Kidney tubule cell (primary cell): ENCODE results near the gene TPBGL.

ENCODE experiments used
- DNase-seq: peaks from one replicate; pipeline ENCODE4 v3.0.0-alpha.2; 2018; ENCODE audit warnings: low spot score

Gene TPBGL

GRCh38 chr11:75208446-75208845 lies 32.1 kb upstream of the TPBGL start:
- DNase-seq: no peak

GRCh38 chr11:75212411-75212810 lies 28.2 kb upstream of the TPBGL start:
- DNase-seq: no peak

DNA sequence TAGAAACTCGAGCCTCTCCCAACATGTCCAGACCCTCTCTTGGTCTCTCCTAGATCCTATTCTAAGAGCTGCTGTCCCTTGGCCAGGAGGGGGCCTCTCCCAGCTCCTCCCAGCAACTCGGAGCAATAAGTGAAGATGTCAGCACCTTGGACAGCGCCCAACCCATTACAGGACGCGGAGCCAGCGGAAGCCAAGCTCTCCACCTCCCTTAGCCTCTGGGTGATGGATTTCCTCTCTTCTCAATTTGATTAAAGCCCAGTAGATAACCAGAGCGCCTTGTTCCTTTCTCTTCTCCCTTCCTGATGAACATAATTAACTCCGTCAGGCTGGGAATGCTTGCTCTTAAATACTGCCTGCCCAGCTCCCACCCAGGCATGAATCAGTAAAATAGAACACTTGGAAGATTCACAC lies 26.2 kb upstream of the TPBGL start:
- peak; percentile 78 for DNase-seq

DNA sequence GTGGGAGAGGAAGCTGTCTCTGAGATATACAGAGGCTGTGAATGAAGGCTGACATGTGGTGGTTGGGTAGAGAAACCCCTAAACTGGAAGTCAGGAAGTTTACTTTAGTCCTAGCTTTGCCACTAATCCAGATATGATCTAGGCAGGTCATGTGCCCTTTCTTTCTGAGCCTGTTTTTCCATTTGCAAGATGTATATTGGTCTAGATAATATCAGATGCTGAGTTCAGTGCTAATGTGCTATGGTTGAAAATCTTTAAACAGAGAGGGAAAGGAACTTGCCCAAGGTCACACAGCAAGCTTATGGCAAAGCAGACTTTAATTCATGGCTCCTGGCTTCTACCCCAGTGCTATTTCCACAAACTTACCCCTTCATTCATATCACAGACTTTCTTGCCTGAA lies 25.7 kb upstream of the TPBGL start:
- no peak for DNase-seq

GRCh38 chr11:75219869-75220268 lies 20.7 kb upstream of the TPBGL start:
- DNase-seq: no peak

- peak; percentile 49 for DNase-seq
Measured at GRCh38 chr11:75223954-75224643, 16.5 kb upstream of the TPBGL start.

DNA sequence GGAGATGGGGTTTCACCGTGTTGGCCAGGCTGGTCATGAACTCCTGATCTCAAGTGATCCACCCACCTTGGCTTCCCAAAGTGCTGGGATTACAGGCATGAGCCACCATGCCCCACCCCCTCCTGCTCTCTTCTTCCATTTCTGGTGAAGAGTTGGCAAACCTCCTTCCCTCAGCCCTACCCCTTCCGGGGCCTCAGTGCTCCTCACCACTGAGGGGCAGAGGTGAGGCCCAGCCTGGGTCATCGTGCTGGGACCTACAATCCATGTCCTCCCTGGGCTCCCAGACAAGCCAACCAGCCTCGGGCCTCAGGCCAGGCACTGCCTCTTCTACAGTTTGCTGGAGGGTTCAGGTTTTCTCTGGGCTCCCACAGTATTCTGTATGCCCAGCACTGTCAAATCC lies 14.8 kb upstream of the TPBGL start:
- no peak for DNase-seq

DNA sequence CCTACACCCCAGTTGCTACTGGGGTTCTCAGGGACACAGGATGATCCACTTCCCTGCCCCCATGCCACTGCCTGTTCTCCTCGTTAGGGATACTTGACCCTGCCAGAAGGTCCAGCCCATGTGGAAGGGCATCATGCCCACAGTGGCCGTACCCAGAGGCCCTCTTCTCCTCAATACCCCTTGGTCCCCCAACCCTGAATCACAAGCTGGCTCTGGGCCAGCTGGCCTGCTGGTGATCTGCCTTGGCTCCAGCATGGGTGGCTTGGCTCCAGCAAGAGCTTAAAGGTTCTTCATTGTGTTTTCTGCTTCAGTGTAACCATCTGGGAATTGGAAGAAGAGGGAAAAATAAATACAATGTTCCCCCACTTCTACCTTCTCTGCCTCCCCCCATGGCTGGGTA lies 11.1 kb upstream of the TPBGL start:
- DNase-seq: no peak

DNA sequence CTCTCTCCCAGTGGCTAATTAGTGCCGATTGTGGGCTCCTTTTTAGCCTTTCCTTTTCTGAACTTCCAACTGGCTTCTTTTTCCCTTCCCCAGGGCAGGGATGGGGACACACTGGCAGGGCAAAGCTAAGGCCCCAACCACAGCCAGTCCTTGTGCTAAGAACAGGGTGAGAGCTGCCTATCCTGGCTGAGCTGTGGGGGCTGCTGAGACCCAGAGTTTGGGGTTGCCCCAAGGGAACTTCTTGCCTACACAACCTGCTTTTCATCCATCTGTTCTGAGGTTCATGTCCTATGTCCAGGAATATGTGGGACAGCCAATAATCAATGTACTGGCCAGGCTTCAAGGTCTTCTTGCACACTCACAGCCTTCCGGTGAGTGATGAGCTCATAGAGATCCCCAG lies 10.0 kb upstream of the TPBGL start:
- no peak for DNase-seq

- DNase-seq: peak; percentile 72
Measured at GRCh38 chr11:75233754-75234172, 6.8 kb upstream of the TPBGL start.

- DNase-seq: no peak
Measured at GRCh38 chr11:75236062-75236461, 4.5 kb upstream of the TPBGL start.

- no peak for DNase-seq
Measured at GRCh38 chr11:75237050-75237449, 3.5 kb upstream of the TPBGL start.

- DNase-seq: no peak
Measured at GRCh38 chr11:75238595-75239440, 1.8 kb upstream of the TPBGL start.

DNA sequence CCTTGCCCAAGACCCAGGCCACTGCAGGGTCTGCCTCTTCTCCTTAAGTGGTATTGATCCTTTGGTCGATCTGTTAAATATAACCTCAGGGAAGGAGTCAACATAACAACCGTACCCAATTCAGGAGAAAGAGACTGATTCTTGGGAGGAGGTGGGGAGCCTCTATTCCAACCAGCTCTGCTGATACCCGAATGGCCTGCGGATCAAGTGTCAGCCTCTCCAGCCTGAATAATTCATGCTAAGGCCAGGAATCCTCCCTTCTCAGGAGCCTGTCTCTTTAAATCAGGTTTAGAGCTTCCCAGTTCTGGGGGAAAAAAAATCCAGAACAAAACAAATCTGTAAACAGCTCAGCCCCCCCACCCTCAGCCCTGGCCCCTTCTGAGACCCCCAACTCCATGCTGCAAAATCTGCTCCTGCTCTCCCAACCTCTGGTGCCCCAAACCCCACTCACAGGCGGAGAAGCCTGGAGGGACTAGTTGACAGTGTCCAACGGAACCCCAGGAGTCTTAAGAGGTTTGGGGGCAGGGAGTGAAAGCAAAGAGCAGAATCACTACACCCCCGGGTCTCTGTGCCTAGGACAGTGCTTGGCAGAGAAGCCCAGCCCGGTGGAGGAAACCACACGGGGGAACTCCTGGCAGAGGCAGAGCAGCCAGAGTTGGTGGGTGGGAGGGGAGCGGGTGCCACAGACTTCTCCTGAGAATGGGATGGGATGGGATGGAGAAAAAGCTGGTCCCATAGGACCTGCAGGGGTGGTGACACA lies 863 bp upstream of the TPBGL start:
- no peak for DNase-seq

DNA sequence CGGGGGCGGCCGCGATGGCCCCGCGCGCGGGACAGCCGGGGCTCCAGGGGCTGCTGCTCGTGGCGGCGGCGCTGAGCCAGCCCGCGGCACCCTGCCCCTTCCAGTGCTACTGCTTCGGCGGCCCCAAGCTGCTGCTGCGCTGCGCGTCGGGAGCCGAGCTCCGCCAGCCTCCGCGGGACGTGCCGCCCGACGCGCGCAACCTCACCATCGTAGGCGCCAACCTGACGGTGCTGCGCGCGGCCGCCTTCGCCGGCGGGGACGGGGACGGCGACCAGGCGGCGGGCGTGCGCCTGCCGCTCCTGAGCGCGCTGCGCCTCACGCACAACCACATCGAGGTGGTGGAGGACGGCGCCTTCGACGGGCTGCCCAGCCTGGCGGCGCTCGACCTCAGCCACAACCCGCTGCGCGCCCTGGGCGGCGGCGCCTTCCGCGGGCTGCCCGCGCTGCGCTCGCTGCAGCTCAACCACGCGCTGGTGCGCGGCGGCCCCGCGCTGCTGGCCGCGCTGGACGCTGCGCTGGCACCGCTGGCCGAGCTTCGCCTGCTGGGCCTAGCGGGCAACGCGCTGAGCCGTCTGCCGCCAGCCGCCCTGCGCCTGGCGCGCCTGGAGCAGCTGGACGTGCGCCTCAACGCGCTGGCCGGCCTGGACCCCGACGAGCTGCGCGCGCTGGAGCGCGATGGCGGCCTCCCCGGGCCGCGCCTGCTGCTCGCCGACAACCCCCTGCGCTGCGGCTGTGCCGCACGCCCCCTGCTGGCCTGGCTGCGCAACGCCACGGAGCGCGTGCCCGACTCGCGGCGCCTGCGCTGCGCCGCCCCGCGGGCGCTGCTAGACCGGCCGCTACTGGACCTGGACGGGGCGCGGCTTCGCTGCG lies 697 bp downstream of the TPBGL start:
- peak; percentile 87 for DNase-seq

- no peak for DNase-seq
Measured at GRCh38 chr11:75241906-75242644, 1.5 kb downstream of the TPBGL start.

- no peak for DNase-seq
Measured at GRCh38 chr11:75242722-75243600, 2.4 kb downstream of the TPBGL start.

DNA sequence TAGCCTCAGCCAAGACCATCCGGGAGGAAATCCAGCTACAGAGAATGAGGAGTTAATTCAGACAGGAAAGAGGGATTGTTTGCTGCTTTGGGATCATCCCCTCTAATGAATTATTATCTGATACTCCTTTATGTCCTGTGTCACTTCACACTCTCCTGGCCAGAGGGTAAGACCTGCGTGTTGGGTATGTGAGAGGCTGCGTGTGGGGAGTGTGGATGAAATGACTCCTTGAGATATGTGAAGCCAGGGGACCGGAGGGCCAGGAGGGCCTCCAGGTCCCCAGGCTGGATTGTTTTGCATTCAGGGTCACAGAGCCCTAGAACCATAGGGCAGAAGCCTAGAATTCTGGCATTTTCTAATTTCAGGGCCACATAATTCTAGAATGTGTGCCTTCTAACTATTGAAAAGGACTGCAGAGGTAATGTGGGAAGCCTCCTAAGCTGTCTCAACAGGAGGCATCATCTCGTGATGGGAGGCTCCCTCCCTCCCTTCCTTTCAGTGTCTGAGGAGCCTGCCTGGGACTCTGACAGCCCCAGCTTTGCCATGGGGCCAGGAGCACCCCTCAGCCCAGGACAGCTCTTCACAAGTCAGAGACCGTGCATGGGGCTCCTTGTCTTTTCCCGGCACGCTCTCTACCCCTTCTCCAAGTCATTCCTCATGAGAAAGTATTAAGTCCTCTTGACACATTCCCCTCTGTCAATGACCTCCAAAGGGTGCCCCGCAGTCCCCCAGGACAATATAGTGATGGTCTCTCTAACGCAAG lies 3.7 kb downstream of the TPBGL start:
- no peak for DNase-seq

DNA sequence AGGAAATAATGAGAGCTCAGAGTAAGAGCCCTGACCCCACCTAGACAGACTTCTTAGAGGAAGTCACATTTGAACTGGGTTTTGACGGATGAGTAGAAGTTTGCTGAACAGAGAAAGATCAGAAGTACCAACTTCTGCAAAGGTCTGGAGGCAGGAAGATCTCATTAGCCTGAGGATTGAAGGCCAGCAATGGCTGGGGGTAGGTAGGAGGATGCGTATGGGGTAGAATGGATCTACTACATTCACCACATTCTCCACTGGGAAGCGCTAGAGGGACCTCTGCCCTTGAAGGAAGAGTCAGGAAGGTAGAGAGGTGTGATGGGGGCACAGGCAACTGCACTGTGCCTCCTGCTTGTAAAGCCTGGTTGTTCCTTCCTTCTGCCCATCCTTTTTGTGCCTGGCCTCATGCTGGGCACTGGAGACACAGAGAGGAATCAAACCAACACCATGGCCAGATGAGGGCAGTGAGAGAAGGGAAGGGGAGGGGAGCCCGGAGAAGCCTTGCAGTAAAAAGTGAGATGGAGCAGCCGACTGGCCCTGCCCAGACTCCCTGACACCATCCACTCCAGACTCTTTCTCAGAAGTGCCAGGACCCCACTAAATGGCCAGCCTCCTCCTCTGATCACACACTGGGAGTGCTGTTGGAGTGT lies 4.9 kb downstream of the TPBGL start:
- no peak for DNase-seq
